Peyer's patch (tissue), 4 donors: ENCODE results near the gene FBXO45.

Source experiments
- CTCF ChIP-seq, 6 experiments: fragments of 450-650 bp in 4 of 6; fragments of 200-600 bp in 2 of 6; sonication (generic) in 1 of 6; IDR thresholded peaks; one replicate each; pipeline ENCODE4 v1.5.1; 2017 to 2019; ENCODE audit warnings: antibody characterized with exemption in 6 of 6, mild to moderate bottlenecking in 3 of 6, moderate library complexity in 1 of 6
- POLR2A ChIP-seq, 2 donors: fragments of 450-650 bp; IDR thresholded peaks; one replicate each; pipeline ENCODE4 v1.5.1; 2017; ENCODE audit warnings: antibody characterized with exemption in 2 of 2, mild to moderate bottlenecking in 2 of 2, moderate library complexity in 2 of 2

DNA sequence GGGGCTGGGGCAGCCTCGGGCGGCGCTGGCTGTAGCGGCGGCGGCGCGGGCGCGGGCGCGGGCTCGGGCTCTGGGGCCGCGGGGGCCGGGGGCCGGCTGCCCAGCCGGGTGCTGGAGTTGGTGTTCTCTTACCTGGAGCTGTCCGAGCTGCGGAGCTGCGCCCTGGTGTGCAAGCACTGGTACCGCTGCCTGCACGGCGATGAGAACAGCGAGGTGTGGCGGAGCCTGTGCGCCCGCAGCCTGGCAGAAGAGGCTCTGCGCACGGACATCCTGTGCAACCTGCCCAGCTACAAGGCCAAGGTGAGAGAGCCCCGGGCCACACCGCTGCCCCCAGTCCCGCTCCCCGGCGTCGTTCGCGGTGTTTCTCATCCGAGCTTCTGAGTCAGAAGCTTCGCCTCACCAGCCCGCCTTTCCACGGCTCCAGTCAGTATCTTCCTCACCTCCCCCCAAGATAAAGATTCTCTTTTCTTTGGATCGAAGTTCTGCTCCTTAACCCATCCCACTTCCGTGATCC lies 600 bp downstream of the FBXO45 start:
- TF ChIP-seq CTCF (IDR thresholded peaks at IDR 0.05) (no peak), POLR2A (IDR thresholded peaks at IDR 0.05) (no peak)
